HG03565 (cell line): ENCODE data around the gene TMEM209.

Source experiments
- ATAC-seq: cut with Tn5 transposase; IDR thresholded peaks from one replicate; pipeline ENCODE4 v1.9.1; 2021; ENCODE audit warnings: mild to moderate bottlenecking, moderate library complexity; ENCODE audit not compliant: unreplicated experiment

Gene TMEM209

GRCh38 chr7:130144312-130145171 lies 60.7 kb downstream of the TMEM209 start:
- ATAC-seq = no peak

- no peak for ATAC-seq
Measured at GRCh38 chr7:130143986-130144311, 61.3 kb downstream of the TMEM209 start.

- ATAC-seq = no peak
Measured at GRCh38 chr7:130143334-130143732, 61.9 kb downstream of the TMEM209 start.

- no peak for ATAC-seq
Measured at GRCh38 chr7:130142654-130143333, 62.4 kb downstream of the TMEM209 start.

- ATAC-seq = no peak
Measured at GRCh38 chr7:130141884-130142653, 63.1 kb downstream of the TMEM209 start.

GRCh38 chr7:130141161-130141883 lies 63.9 kb downstream of the TMEM209 start:
- ATAC-seq = peak; percentile 59

GRCh38 chr7:130140551-130141160 lies 64.5 kb downstream of the TMEM209 start:
- no peak for ATAC-seq

GRCh38 chr7:130139193-130139960 lies 65.8 kb downstream of the TMEM209 start:
- no peak for ATAC-seq

GRCh38 chr7:130137207-130137606 lies 68.0 kb downstream of the TMEM209 start:
- ATAC-seq = no peak

- no peak for ATAC-seq
Measured at GRCh38 chr7:130136579-130137167, 68.5 kb downstream of the TMEM209 start.

- no peak for ATAC-seq
Measured at GRCh38 chr7:130135208-130136205, 69.7 kb downstream of the TMEM209 start.

- no peak for ATAC-seq
Measured at GRCh38 chr7:130134726-130135125, 70.5 kb downstream of the TMEM209 start.

- ATAC-seq = no peak
Measured at GRCh38 chr7:130134106-130134636, 71.0 kb downstream of the TMEM209 start.

GRCh38 chr7:130133029-130133782 lies 72.0 kb downstream of the TMEM209 start:
- ATAC-seq = no peak

GRCh38 chr7:130131964-130132875 lies 73.0 kb downstream of the TMEM209 start:
- no peak for ATAC-seq

- ATAC-seq = no peak
Measured at GRCh38 chr7:130131191-130131834, 73.9 kb downstream of the TMEM209 start.
